Measurements from ENCODE around the gene ATF7.

- peak; percentile 79 to 91 for TF ChIP-seq CTCF (IDR thresholded peaks at IDR 0.05; ENCODE audit: extremely low read depth in 1 of 2, insufficient read depth in 1 of 2, low read depth in 1 of 2, low read length in 2 of 2)
- TF ChIP-seq POLR2A (IDR thresholded peaks at IDR 0.05; ENCODE audit: low read depth, low read length): no peak
- no peak for TF ChIP-seq MYC (IDR thresholded peaks at IDR 0.05; ENCODE audit: low read depth, low read length)
- no peak for TF ChIP-seq EZH2 (IDR thresholded peaks at IDR 0.05; ENCODE audit: borderline replicate concordance, low read depth, low read length, severe bottlenecking)
- no peak for TF ChIP-seq JUN (IDR thresholded peaks at IDR 0.05; ENCODE audit: borderline replicate concordance, insufficient read depth, insufficient read length, low read depth)
- no peak for TF ChIP-seq POLR2AphosphoS5 (IDR thresholded peaks at IDR 0.05; ENCODE audit: insufficient read depth, low read depth, low read length)
These were observed 82.6 kb downstream of the ATF7 start for GRCh38 chr12:53543539-53543938.
